Peyer's patch (tissue), 4 donors: ENCODE results near the gene BRD1.

Source experiments
- POLR2A ChIP-seq, 2 donors: fragments of 450-650 bp; IDR thresholded peaks; one replicate each; pipeline ENCODE4 v1.5.1; 2017; ENCODE audit warnings: antibody characterized with exemption in 2 of 2, mild to moderate bottlenecking in 2 of 2, moderate library complexity in 2 of 2
- TF ChIP-seq, protein P1 (sequence below), 6 experiments: fragments of 450-650 bp in 4 of 6; fragments of 200-600 bp in 2 of 6; sonication (generic) in 1 of 6; IDR thresholded peaks; one replicate each; pipeline ENCODE4 v1.5.1; 2017 to 2019; ENCODE audit warnings: antibody characterized with exemption in 6 of 6, mild to moderate bottlenecking in 3 of 6, moderate library complexity in 1 of 6

DNA sequence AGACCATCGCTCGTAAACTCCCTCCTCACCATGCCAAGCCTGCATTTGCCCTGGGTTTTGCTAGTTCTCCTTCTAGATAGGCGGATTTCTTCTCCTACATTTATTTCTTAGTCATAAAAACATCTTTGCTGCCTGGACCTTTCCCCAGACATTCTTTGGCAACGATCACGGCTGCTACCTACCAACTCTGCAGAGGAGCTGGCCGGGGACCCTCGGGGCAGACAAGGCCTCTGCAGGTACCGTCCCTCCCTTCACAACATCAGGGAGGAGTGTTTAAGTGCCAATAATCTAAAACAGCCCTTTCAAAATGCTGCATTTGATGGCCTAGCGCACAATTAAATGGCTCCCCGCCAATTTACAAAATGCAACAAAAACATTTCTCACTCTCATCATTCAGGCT is 34.4 kb downstream of the BRD1 start:
- TF ChIP-seq, protein P1, sequence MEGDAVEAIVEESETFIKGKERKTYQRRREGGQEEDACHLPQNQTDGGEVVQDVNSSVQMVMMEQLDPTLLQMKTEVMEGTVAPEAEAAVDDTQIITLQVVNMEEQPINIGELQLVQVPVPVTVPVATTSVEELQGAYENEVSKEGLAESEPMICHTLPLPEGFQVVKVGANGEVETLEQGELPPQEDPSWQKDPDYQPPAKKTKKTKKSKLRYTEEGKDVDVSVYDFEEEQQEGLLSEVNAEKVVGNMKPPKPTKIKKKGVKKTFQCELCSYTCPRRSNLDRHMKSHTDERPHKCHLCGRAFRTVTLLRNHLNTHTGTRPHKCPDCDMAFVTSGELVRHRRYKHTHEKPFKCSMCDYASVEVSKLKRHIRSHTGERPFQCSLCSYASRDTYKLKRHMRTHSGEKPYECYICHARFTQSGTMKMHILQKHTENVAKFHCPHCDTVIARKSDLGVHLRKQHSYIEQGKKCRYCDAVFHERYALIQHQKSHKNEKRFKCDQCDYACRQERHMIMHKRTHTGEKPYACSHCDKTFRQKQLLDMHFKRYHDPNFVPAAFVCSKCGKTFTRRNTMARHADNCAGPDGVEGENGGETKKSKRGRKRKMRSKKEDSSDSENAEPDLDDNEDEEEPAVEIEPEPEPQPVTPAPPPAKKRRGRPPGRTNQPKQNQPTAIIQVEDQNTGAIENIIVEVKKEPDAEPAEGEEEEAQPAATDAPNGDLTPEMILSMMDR (IDR thresholded peaks at IDR 0.05) = no peak
- TF ChIP-seq POLR2A (IDR thresholded peaks at IDR 0.05) = no peak
